GM12872 (cell line): ENCODE measurements around the gene VPS52.

Experiments
- CTCF ChIP-seq: IDR thresholded peaks from 3 replicates; pipeline ENCODE4 v1.5.1; 2011; ENCODE audit warnings: low read depth, mild to moderate bottlenecking, low read length, moderate library complexity; ENCODE audit not compliant: insufficient read depth

Gene VPS52

GRCh38 chr6:33276581-33276863 lies 4.8 kb upstream of the VPS52 start:
- TF ChIP-seq CTCF: no peak

- no peak for TF ChIP-seq CTCF
Measured at GRCh38 chr6:33273924-33274902, 2.5 kb upstream of the VPS52 start.

GRCh38 chr6:33273129-33273923 lies 1.6 kb upstream of the VPS52 start:
- TF ChIP-seq CTCF: no peak

- no peak for TF ChIP-seq CTCF
Measured at GRCh38 chr6:33272275-33273128, 826 bp upstream of the VPS52 start.

- no peak for TF ChIP-seq CTCF
Measured at GRCh38 chr6:33271117-33271467, 584 bp downstream of the VPS52 start.

- TF ChIP-seq CTCF: no peak
Measured at GRCh38 chr6:33264015-33264414, 7.7 kb downstream of the VPS52 start.

- TF ChIP-seq CTCF: no peak
Measured at GRCh38 chr6:33259032-33259431, 12.6 kb downstream of the VPS52 start.
